CD14-positive monocyte (primary cell): Measurements from ENCODE around the gene ADM2. TPM values are rescaled to one million over a fixed set of nuclear protein-coding genes. Genes with fewer than 3 reads are reported as not detected.
A peak's percentile ranks its signal among the peaks of the same experiment; 100 is the strongest.

ENCODE experiments used
- DNase-seq, 3 donors: peaks; one replicate each; pipeline ENCODE4 v3.0.0-alpha.2; 2011 to 2022
- H2AFZ ChIP-seq: 2 replicates; pipeline ENCODE4 v1.6.0; 2012; ENCODE audit warnings: mild to moderate bottlenecking, low read depth, low read length, inconsistent platforms; ENCODE audit not compliant: insufficient read depth, poor library complexity, severe bottlenecking
- H3K27ac ChIP-seq, 2 donors: 1 replicate in 1 of 2; 2 replicates in 1 of 2; pipeline ENCODE4 v1.5.1; 2012 to 2013; ENCODE audit warnings: low read length in 2 of 2, control low read depth in 1 of 2, inconsistent platforms in 1 of 2, low read depth in 1 of 2, mild to moderate bottlenecking in 1 of 2
- H3K27me3 ChIP-seq, 2 donors: one replicate each; pipeline versions ENCODE4 v1.6.0 to v1.6.1; 2011 to 2013; ENCODE audit warnings: low read length in 2 of 2; ENCODE audit not compliant: control insufficient read depth in 2 of 2, insufficient read depth in 2 of 2
- H3K36me3 ChIP-seq, 2 donors: replicated peaks in 1 of 2; 1 replicate in 1 of 2; 2 replicates in 1 of 2; pipeline versions ENCODE4 v1.5.1 to v1.6.1; 2012 to 2013; ENCODE audit warnings: low read length in 2 of 2, control low read depth in 1 of 2, inconsistent platforms in 1 of 2, mild to moderate bottlenecking in 1 of 2; ENCODE audit not compliant: insufficient read depth in 2 of 2, control insufficient read depth in 1 of 2
- H3K4me1 ChIP-seq, 2 donors: 1 replicate in 1 of 2; 2 replicates in 1 of 2; pipeline versions ENCODE4 v1.5.1 to v1.6.1; 2012 to 2013; ENCODE audit warnings: low read length in 2 of 2, control low read depth in 1 of 2, inconsistent platforms in 1 of 2, mild to moderate bottlenecking in 1 of 2, moderate library complexity in 1 of 2; ENCODE audit not compliant: insufficient read depth in 2 of 2, control insufficient read depth in 1 of 2
- H3K4me2 ChIP-seq: replicated peaks from 2 replicates; pipeline ENCODE3; 2012; ENCODE audit warnings: low read length, moderate library complexity, mild to moderate bottlenecking; ENCODE audit not compliant: poor library complexity, severe bottlenecking; ENCODE audit errors: extremely low read depth
- H3K4me3 ChIP-seq, 3 experiments: fragments of 200-600 bp in 1 of 3; sonication (generic) in 1 of 3; replicated peaks in 1 of 3; 1 replicate in 2 of 3; 2 replicates in 1 of 3; pipeline ENCODE4 v1.5.1; 2011 to 2013; ENCODE audit warnings: low read length in 3 of 3, mild to moderate bottlenecking in 3 of 3, control low read depth in 2 of 3, low read depth in 2 of 3, inconsistent platforms in 1 of 3, moderate library complexity in 1 of 3
- H3K79me2 ChIP-seq: 2 replicates; pipeline ENCODE4 v1.6.0; 2012; ENCODE audit warnings: mild to moderate bottlenecking, control low read depth, inconsistent platforms, low read length, moderate library complexity; ENCODE audit not compliant: insufficient read depth
- H3K9ac ChIP-seq: 2 replicates; pipeline ENCODE4 v1.6.0; 2017; ENCODE audit warnings: low read length, mild to moderate bottlenecking; ENCODE audit not compliant: insufficient read depth, poor library complexity, severe bottlenecking
- H3K9me3 ChIP-seq, 2 donors: replicated peaks in 1 of 2; 1 replicate in 1 of 2; 2 replicates in 1 of 2; pipeline versions ENCODE4 v1.5.1 to v1.6.1; 2012 to 2013; ENCODE audit warnings: low read length in 2 of 2, control low read depth in 1 of 2; ENCODE audit not compliant: control insufficient read depth in 1 of 2, insufficient read depth in 1 of 2
- H4K20me1 ChIP-seq: 2 replicates; pipeline ENCODE4 v1.6.0; 2012; ENCODE audit warnings: mild to moderate bottlenecking, low read length, control low read depth, moderate library complexity; ENCODE audit not compliant: insufficient read depth
- H3K27ac Mint-ChIP-seq, 7 donors: one replicate each; pipeline ENCODE4 v1.8.0; 2020; ENCODE audit warnings: mild to moderate bottlenecking in 7 of 7, mixed read lengths in 7 of 7, moderate library complexity in 6 of 7, inconsistent platforms in 2 of 7
- H3K27me3 Mint-ChIP-seq, 3 donors: one replicate each; pipeline ENCODE4 v1.8.0; 2021 to 2022; ENCODE audit warnings: low read depth in 3 of 3, mild to moderate bottlenecking in 3 of 3, mixed read lengths in 3 of 3, moderate library complexity in 3 of 3, inconsistent platforms in 1 of 3
- H3K36me3 Mint-ChIP-seq, 2 donors: one replicate each; pipeline ENCODE4 v1.8.0; 2020; ENCODE audit warnings: mixed read lengths in 2 of 2, inconsistent platforms in 1 of 2, mild to moderate bottlenecking in 1 of 2
- H3K4me1 Mint-ChIP-seq: one replicate; pipeline ENCODE4 v1.8.0; 2020; ENCODE audit warnings: mild to moderate bottlenecking, mixed read lengths
- H3K4me3 Mint-ChIP-seq, 2 donors: one replicate each; pipeline ENCODE4 v1.8.0; 2020; ENCODE audit warnings: mild to moderate bottlenecking in 2 of 2, mixed read lengths in 2 of 2, moderate library complexity in 1 of 2
- H3K9me3 Mint-ChIP-seq, 7 donors: one replicate each; pipeline ENCODE4 v1.8.0; 2020 to 2022; ENCODE audit warnings: mixed read lengths in 7 of 7, mild to moderate bottlenecking in 6 of 7, moderate library complexity in 6 of 7, inconsistent platforms in 2 of 7
- CTCF ChIP-seq: fragments of 200-600 bp; IDR thresholded peaks from one replicate; pipeline ENCODE4 v1.8.0; 2022; ENCODE audit warnings: antibody characterized with exemption, mild to moderate bottlenecking
- WGBS: methylation state at CpG from one replicate; pipeline ENCODE4 v1.1.5; 2013; ENCODE audit warnings: missing lambda C conversion rate; ENCODE audit not compliant: insufficient coverage; 5-methylcytosine and 5-hydroxymethylcytosine counted together
- intact Hi-C, 2 donors: fragments of 100-400 bp; cut with micrococcal nuclease; formaldehyde crosslinking; loops; one replicate each; pipeline versions ENCODE4 v1.15.0 to v1.15.1; 2023
- polyA plus RNA-seq, 3 donors: library from polyadenylated mRNA; depleted of rRNA in 1 of 3; unstranded in 2 of 3; stranded (reverse) in 1 of 3; fragments of 300-500 nt in 2 of 3; fragments of >200 nt in 1 of 3; fragmentation: Illumina TruSeq in 2 of 3; gene quantifications; 1 replicate in 2 of 3; 2 replicates in 1 of 3; pipeline ENCODE4 v1.2.3, GENCODE V29; 2012 to 2021

ADM2 gene
- polyA plus RNA-seq, 3 donors: 0.05 TPM; not detected in 2

- intact Hi-C loops: no loop called here
- Histone ChIP-seq H3K79me2 (peaks cover 31% of the 10 kb centered on the region), H3K9me3 (no peaks in the 10 kb centered on the region), H3K9ac (no peak overlapping the region), H2AFZ (no peak overlapping the region), H3K36me3 (peaks cover 54 to 66% of the 10 kb centered on the region in 2 donors), H3K27me3 (no peaks in the 10 kb centered on the region), H3K4me1 (peaks cover 19 to 36% of the 10 kb centered on the region in 2 donors), H3K4me3 (no peak overlapping the region), H3K27ac (no peak overlapping the region), H4K20me1 (peaks cover 62% of the 10 kb centered on the region), H3K4me2 (no peak overlapping the region)
- Mint-ChIP-seq H3K27ac (peak overlapping the region in 2 of 7 donors; percentile 40 to 46), H3K9me3 (peaks cover 0 to 1% (median 0%) of the 10 kb centered on the region in 7 donors), H3K4me1 (peaks cover 16% of the 10 kb centered on the region), H3K36me3 (peaks cover 31 to 65% of the 10 kb centered on the region in 2 donors), H3K4me3 (no peak overlapping the region), H3K27me3 (peaks cover 0 to under 1% (median 0%) of the 10 kb centered on the region in 3 donors)
- no peak for TF ChIP-seq CTCF
- 97% methylated on average over 3 of the region's 15 CpGs for WGBS
- DNase-seq: no peak
Observed at GRCh38 chr22:50522208-50522805, 41.0 kb downstream of the ADM2 start.

GRCh38 chr22:50522806-50523438, 41.6 kb downstream of the ADM2 start:
- WGBS: 97% methylated on average over 14 of the region's 22 CpGs
- H3K36me3 ChIP-seq: peaks cover 49 to 60% of the 10 kb centered on the region in 2 donors
- no peak overlapping the region for H2AFZ ChIP-seq
- peaks cover 35% of the 10 kb centered on the region for H3K79me2 ChIP-seq
- Mint-ChIP-seq H3K27ac (peak overlapping the region in 1 of 7 donors; percentile 40), H3K36me3 (peaks cover 33 to 65% of the 10 kb centered on the region in 2 donors), H3K4me3 (peak overlapping the region in 1 of 2 donors; percentile 2), H3K9me3 (peaks cover 0 to 1% (median 0%) of the 10 kb centered on the region in 7 donors), H3K4me1 (peaks cover 22% of the 10 kb centered on the region), H3K27me3 (no peaks in the 10 kb centered on the region)
- H3K4me2 ChIP-seq: no peak overlapping the region
- no peak overlapping the region for H3K9ac ChIP-seq
- H3K27me3 ChIP-seq: no peaks in the 10 kb centered on the region
- no peak for DNase-seq
- no peak overlapping the region for H3K4me3 ChIP-seq
- intact Hi-C loops: no loop called here
- H4K20me1 ChIP-seq: peaks cover 68% of the 10 kb centered on the region
- no peak for TF ChIP-seq CTCF
- no peaks in the 10 kb centered on the region for H3K9me3 ChIP-seq
- no peak overlapping the region for H3K27ac ChIP-seq
- peaks cover 25 to 42% of the 10 kb centered on the region in 2 donors for H3K4me1 ChIP-seq
